ENCODE measurements around the gene HOMER2.
"Not testable (repeated sequence)": the region's sequence is repeated elsewhere in the genome, so short reads cannot be mapped to it uniquely, and the experiment has no call there.

HOMER2 gene

DNA sequence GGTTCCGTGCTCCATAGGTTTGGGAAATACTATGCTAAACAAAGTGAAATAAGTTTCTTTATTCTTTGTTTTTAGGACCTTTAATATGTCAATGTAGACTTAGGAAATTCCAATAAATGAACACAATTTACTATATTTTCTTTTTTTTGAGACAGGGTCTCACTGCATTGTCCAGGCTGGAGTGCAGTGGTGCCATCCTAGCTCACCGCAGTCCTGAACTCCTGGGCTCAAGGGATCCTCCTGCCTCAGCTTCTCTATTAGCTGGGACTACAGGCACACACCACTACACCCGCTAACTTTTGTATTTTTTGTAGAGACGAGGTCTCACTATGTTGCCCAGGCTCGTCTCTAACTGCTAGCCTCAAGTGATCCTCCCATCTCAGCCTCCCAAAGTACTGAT lies 12.4 kb upstream of the HOMER2 start:
- DNase-seq (ENCODE audit: low spot score): no peak

DNA sequence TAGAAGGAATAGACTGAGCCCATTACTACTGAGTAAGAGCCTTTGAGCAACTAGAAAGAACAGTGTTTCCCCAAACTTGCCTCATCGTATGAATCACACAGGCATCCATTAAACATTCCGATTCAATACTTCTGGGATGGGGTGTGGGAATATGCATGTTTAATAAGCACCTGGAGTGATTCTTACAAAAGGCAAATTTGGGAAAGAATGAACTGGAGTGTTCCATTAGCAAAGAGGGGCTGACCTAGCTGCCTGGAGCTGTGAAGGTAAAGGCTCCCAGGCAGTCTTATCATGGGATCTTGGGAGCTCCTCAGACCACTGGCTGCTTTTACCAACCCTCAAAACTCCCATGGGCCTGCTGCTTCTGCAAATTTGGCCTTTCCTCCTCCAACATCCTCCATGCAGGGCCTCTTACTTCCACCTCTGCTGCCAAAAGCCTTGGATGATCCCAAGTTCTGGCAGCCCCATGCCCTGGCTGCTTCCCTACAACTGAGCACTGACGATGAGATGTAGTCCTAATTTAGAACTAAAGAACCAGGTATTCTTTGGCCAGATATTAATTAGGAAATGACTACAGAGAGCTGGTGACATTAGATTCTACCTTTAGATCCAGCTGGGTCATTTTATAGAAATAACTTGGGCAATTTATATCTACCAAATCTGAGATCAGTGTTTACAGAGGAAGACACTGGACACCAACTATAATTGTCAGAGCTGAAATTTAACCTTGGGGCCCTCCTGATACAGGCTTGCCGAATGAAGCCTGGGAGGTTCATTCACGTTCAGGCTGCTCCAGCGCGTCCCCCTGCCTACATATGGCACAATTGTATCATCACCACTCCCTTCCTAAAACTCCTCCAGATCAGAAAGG lies 11.2 kb upstream of the HOMER2 start:
- no peak for DNase-seq (ENCODE audit: low spot score)

DNA sequence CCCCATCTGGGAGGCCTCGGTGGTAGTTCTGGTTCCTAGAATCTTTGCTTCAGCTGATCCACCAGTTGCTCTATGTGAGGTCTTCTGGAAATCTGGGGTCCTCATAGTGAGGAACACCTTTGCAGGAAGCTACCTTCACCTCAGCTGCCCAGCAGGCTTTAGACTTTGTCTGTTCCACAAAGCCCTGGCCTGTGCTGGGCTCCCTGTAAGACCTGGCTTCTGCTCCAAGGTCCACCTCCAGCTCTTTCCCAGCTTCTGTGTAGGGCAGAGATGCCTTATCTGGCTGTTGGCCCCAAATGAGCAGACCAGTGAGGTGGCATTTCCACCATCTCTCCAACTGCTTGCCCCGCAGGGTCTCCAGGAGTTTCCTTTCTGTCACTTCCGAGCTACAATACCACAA lies 8.2 kb upstream of the HOMER2 start:
- DNase-seq (ENCODE audit: low spot score): no peak

DNA sequence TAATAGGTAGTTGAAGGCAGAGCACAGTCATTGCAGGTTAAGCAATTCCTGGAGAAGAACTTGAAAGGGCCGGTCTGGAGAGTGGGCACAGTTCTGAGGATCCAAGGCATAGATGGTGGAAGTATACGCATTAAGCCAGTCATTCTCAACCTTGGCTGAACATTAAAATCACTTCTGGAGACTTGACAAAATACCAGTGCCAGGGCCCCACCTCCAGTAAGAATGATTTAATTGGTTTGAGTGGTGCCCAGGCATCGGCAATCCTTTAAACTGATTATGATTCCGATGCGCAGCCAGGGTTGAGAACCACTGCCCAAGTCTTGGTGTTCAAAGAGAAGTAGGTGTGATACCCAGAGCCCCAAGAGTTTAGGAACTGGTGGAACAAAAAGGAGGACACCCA lies 6.9 kb upstream of the HOMER2 start:
- no peak for DNase-seq (ENCODE audit: low spot score)

DNA sequence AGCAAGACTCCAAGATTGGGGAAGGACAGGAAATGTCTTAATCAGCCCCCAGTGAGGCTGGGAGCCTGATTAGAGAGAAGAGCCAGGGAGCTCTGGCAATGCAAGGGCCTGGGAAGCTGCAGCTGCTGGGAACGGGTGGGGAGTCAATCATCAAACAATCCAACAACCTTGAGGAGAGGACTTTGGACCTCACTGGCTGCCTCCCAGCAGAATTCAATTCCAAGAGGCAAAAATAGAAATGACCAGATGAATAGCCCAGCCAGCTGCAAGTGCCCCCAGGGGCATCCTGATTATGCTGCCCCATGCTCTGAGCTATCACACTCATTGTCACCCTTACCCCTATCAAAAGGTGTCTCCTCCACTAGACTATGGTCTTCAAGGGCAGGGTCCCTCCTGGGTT lies 6.1 kb upstream of the HOMER2 start:
- DNase-seq (ENCODE audit: low spot score): no peak

DNA sequence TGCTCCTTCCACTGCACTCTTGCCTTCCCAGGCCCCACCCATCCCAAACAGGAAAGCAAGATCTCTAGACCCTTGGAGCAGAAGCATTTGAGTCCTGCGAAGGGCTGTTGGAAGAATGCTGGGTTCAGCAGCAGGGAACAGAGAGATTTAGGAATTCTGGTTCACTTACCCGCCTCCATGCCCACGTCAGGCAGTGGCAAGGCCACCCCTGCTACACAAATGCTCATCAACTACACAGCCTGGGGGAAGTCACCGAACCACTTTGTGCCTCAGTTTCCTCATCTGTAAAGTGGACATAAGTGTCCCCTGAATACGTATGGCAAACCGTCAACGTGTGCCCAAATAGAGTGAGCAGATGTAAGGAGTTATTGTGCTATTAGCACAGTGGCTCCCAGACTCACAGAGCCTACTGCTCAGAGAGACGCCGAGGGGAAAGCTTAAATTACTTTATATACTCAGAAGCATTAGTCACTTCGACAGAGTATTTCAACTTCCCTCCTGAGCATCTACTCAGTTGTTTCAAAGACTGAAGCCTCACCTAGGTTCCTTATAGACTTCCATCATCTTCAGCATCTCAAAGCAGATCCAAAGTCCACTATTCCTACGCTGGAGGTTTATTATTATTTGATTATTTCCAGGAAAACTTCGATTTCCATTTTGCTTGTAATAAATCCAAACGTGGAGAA lies 905 bp downstream of the HOMER2 start:
- no peak for DNase-seq (ENCODE audit: low spot score)

DNA sequence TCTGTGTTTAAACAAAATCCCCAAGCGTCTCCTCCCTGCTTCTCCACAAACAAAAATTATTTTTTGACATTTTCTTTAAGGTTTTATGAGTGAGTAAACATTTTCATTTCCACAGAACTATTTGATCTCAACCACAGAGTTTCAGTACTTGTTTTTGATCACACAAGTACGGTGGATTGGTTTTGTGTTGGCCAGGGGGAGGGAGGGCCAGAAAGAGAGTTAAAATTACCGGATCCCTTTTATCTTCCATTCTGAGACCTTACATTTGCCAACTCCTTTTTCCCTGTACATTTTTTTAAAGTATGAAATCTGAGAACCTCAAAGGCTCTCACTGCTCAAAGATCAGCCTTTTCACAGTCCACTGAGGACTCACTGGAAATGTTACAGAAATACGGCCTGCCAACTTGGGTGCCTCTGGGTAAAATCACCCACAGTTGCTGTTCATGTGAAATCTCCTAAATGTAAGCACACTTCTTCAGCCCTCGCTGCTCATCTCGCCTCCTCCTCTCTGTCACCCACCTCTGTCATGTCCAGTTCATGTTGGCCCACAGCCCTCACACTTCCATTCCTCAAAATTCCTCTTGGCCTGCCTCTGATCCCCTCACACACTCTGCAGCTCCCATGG lies 1.7 kb downstream of the HOMER2 start:
- no peak for DNase-seq (ENCODE audit: low spot score)

DNA sequence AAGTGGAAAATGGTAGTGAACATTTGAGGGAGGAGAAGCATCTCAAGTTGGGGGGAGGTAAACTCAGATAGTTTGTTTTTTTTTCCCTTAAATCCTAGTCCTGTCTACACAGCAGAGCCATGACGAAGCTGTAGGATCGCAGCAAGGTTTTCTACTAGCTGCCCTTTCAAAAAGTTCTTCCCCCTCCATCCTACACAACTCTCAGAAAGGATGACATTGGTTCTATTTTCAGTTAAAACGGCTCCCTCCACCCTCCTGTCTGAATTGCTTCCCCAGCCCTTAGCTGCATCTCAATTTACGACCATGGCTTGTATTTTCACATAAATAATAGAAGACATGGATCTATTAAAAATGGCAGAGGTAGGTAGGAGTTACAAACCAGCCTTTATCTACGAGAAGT lies 2.2 kb downstream of the HOMER2 start:
- DNase-seq (ENCODE audit: low spot score): no peak

DNA sequence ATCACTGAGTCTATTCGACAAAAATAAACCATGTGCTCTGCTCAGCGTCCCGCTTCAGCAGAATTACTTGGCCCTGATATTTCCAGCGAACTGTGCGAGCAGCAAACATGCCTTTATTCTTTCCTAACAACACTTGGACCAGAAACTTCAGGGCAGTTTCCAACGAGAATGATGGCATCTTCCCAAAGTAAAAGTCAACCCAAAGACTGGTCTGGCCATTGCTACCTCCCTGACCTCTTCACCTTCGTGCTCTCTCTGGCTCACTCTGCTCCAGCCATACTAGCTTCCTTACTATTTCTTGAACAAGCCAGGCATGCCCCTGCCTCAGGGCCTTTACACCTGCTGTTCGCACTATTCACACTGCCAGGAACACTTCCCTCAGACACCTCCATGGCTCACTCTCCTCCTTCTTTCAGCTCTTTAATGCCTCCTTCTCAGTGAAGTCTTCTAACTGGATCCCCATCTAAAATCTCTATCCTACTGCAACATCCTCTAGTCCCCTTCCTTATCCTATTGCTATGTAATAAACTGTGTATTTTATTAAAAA lies 6.3 kb downstream of the HOMER2 start:
- DNase-seq (ENCODE audit: low spot score): no peak

DNA sequence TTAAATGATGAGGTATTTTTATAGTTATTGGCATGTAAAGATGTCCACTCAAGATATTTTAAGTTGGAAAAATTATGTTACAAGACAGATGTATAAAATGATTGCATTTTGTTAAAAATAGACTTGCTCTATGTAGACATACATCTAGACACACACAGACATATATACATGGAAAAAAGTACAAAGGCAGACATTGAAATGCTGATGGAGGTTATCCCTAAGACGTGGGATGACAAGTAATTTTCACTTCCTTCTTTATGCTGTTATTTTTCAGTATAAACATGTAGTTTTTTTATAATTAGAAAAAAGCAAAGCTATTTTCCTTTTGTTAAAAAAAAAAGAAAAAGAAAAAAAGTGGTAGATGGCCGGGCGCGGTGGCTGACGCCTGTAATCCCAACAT lies 7.2 kb downstream of the HOMER2 start:
- no peak for DNase-seq (ENCODE audit: low spot score)

DNA sequence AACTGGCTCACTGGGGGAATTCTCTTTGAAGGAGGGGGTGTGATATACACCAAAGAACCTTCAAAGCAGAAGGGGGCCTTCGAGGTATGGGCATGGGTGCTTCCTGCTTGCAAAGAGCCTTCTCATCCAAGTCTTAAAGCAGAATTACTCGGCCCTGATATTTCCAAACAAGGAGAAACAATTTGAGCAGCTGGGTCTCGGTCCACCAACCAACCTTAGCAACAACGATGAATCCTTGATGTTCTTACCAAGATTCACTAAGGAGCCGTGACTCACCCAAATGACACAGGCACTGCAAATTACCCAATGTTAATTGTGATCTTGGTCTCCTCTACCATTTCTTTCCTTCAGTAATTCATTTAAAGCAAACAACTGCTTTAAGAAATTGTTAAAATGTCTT lies 7.7 kb downstream of the HOMER2 start:
- DNase-seq (ENCODE audit: low spot score): no peak

DNA sequence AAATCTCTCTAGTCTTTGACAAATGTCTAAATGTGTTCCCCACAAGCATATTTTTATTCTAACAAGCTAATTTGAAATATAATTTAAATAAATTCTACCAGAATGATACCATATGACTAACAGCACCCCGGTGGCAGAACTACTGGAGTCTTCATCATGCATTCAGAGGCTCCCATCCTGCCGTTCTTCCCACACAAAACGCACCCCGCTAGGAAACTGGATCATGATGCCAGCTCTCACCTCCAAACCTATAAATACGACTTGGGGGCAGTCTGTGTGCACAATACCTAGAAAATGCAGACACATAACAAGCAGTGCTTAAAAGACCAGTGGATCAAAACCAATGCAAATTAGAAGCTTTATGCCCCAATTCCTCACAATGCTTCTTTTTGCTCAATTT lies 8.5 kb downstream of the HOMER2 start:
- DNase-seq (ENCODE audit: low spot score): no peak

DNA sequence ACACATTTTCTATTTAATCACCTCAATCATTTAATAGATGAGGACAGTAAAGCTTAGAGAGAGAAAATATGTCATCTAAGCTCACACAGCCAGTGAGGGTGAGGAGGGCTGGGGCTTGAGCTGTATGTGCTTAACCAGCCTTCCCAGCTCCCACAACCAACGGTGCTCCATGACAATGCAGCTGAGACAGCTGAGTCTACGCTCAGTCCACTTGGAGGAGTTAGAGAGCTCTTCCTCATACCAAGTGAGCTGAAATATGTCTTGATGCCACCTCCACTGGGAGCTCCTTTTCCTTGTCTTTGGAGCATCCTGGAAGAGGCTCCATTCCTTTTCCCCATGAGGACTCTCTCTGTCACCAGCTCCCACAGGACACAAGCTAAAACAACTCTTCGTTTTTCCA lies 9.3 kb downstream of the HOMER2 start:
- DNase-seq (ENCODE audit: low spot score): no peak

DNA sequence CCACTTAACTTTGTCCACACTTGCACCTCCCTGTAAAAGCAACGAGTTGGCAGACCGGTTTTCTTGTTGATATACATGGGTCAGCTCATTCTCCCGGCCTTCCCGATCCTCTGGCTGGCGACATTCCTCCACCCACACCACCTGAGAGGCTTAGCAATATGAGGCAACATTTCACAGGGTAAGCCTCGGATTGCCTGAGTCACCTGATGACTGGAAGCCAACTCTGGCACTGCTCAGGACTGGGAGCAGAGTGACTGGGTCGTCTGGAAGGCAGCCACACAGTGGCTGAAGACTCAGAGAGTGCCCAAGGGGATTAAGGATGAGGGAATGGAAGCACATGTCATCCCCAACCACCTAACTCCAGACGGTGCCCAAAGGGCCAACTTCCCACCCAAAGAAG lies 9.8 kb downstream of the HOMER2 start:
- no peak for DNase-seq (ENCODE audit: low spot score)

DNA sequence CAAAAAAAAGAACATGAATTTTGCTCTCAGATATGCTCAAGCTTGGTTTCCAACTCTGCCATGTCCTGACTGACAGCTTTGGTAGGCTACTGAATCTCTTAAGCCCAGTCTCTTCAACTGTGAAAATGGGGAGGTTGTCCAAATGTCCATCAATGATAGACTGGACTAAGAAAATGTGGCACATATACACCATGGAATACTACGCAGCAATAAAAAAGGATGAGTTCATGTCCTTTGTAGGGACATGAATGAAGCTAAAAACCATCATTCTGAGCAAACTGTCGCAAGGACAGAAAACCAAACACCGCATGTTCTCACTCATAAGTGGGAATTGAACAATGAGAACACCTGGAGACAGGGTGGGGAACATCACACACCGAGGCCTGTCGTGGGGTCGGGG lies 12.8 kb downstream of the HOMER2 start:
- not testable (repeated sequence) for DNase-seq (ENCODE audit: low spot score)

DNA sequence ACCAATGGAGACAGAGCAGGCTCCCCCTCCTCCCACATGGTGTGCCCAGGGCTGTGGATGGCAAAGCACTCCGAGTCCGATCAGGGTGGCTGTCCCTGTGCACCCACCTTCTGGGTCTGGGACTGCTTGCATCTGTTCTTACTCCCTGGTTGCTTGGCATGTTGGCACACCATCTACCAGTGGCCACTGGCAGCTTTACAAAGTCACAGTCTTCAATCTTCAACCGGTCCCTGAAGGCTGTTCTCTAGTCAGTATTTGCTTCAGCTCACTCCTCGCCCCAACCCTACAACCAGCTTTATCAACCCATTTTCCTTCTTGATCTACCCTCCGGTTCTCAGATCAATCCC lies 14.8 kb downstream of the HOMER2 start:
- DNase-seq (ENCODE audit: low spot score): no peak

DNA sequence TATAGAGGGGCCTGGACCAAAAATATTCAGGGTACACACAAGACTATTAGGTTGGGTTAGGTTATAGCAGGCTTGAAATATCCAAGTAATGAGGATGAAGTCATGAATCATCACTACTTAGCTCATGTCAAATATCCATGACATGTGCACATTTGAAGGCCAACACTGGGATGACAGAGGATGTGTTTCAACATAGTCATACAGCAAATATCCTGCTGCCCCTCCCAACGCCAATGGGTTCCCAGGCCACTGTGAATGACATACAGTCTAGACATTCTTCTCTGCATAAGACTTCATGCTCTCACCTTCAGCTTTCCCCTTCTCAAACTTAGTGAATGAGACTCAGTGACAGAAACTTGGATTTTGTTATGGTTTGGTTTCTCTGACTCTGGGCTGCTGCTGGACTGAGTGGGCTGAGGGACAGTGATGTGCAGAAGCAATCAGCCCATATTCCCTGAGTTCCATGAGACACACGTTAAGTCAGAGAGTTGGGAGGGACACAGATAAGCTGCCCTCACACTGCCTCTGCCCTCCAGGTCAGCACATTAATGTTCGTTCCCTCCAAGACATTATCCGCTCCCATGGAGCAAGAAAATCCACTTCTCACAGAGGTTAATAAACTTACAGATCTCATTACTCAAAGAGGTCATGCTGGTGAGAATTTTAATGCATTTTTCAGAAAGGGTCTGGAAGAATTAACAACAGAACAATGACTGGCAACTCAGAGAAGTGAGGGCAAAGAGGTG lies 15.4 kb downstream of the HOMER2 start:
- DNase-seq (ENCODE audit: low spot score): no peak

DNA sequence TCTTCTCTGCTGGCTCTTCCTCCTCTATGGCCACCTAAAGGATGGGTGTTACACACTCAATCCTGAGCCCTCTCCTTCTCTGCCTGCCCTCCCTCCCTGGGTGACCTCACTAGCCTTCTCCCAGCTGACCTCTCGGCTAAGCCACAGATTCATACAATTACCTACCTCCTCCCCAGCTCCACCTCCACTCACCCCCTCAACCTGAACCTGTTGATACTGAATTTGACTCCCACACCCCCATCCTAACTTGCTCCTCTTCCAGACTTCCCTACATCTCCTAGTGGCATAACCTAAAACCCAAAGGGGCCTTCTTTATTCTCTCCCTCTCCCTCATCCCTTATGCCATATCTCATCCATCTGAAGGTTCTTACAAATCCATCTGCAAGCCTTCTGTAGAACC lies 17.1 kb downstream of the HOMER2 start:
- DNase-seq (ENCODE audit: low spot score): no peak

DNA sequence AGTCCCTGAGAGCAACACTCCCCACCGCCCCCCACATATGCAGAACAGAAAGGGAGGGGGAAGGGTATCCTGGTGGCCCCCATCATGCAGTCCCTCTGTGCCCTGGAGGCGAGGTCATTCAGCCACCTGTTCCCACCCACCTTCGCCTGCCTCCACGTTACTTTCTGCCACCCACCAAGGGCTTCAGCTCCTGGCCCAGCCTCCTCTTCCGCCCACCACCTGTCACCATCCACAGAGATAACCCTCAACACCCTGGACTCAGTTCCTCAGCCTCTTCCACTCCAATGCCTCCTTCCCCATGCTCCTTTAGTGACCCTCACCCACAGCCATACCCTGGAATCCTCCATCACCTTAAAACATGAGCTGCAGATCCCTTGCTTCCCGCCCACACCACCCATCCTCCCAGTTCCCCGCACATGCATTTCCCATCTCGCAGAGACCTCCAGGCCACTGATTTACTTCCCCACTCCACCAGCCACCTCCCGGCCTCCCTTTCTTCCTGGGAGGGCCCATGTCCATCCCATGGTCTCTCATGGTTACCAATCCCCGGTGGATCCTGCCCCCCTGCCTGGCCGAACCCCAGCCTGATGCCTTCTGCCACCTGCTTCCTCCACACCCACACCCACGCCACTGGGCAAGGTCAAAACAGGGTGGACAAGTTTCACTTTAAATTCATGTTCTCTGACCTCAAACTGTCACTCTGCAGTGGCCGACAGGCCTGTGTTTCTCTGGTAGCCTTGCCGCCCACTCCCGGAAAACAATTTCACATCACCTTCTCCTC lies 18.2 kb downstream of the HOMER2 start:
- no peak for DNase-seq (ENCODE audit: low spot score)

DNA sequence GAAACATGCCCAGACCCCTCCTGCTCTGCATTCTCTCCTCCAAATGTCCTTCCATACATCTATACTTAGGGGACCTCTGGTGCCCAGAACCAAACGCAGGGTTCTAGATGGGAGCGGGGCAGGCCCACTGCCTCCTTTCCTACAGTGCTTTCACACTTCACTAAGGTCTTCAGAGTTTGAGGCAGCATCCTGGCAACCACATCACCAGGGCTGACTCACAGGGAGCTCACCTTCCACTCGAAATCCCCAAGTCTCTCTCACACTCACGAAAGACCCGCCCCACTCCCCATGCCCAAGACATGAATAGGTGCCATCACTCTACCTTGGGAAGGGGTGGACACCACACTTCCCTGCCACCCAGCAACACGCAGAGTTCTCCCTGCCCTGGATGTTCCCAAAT lies 18.9 kb downstream of the HOMER2 start:
- no peak for DNase-seq (ENCODE audit: low spot score)

DNA sequence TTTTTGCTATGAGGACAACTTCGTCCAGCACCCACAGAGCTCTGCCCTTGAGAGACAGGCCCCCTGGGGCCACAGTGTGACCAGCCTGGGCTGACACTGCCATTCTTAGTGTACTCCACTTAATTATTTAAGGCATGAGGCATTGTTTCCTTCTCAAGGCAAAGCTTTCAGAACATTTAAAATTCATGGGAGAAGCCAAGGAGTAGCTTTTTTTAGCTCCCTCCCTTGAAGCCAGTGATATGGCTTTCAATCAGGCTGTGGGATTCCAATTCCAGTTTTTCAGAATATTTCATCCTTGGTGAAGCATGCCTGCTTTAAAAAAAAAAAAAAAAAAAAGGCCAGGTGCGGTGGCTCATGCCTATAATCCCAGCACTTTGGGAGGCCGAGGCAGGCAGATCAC lies 21.3 kb downstream of the HOMER2 start:
- no peak for DNase-seq (ENCODE audit: low spot score)

DNA sequence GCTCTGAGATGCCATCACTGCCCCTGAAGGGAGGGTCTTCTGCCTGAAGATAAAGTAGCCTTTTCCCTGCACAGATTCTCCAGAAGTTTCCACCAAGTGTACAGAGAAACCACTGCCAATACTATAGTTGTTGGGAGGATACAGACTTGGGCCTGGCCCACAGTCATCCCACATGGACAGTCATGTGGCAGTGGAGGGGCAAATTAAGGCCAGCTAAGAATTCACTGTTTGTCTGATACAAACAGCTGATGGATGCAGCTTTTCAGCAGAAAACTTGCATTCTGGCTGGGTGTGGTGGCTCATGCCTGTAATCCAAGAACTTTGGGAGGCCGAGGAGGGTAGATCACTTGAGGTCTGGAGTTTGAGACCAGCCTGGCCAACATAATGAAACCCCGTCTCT lies 22.1 kb downstream of the HOMER2 start:
- DNase-seq (ENCODE audit: low spot score): no peak
